Central memory CD8-positive, alpha-beta T cell (primary cell): Measurements from ENCODE around the gene APBA3.

Source experiments
- ATAC-seq: fragments of 150-1000 bp; cut with Tn5 transposase; replicated peaks from 2 replicates; pipeline ENCODE4 v1.10.0; 2022; ENCODE audit warnings: mild to moderate bottlenecking, moderate FRiP score, moderate number of reproducible peaks; ENCODE audit not compliant: poor library complexity, severe bottlenecking; ENCODE audit errors: extremely low read depth
- DNase-seq, 2 donors: peaks; one replicate each; pipeline ENCODE4 v3.0.0; 2021; ENCODE audit warnings: low spot score in 2 of 2
- H3K27ac Mint-ChIP-seq: one replicate; pipeline ENCODE4 v1.8.0; 2022; ENCODE audit warnings: low read depth, mild to moderate bottlenecking, moderate library complexity, mixed read lengths
- H3K27me3 Mint-ChIP-seq: one replicate; pipeline ENCODE4 v1.8.0; 2022; ENCODE audit warnings: mixed read lengths
- H3K36me3 Mint-ChIP-seq: one replicate; pipeline ENCODE4 v1.8.0; 2022; ENCODE audit warnings: mild to moderate bottlenecking, moderate library complexity, mixed read lengths; ENCODE audit not compliant: insufficient read depth
- H3K4me1 Mint-ChIP-seq: one replicate; pipeline ENCODE4 v1.8.0; 2022; ENCODE audit warnings: mixed read lengths
- H3K4me3 Mint-ChIP-seq: one replicate; pipeline ENCODE4 v1.8.0; 2022; ENCODE audit warnings: mild to moderate bottlenecking, moderate library complexity, mixed read lengths
- H3K9me3 Mint-ChIP-seq: one replicate; pipeline ENCODE4 v1.8.0; 2022; ENCODE audit warnings: mixed read lengths

Gene APBA3

GRCh38 chr19:3710265-3710812 lies 51.2 kb downstream of the APBA3 start:
- H3K9me3 Mint-ChIP-seq = no peaks in the 10 kb centered on the region
- H3K4me3 Mint-ChIP-seq = no peak overlapping the region
- H3K27me3 Mint-ChIP-seq = no peaks in the 10 kb centered on the region
- ATAC-seq (no peak), DNase-seq (no peak)
- peaks cover 5% of the 10 kb centered on the region for H3K4me1 Mint-ChIP-seq
- H3K36me3 Mint-ChIP-seq = peaks cover 1% of the 10 kb centered on the region
- no peak overlapping the region for H3K27ac Mint-ChIP-seq

- Mint-ChIP-seq H3K27me3 (no peaks in the 10 kb centered on the region), H3K36me3 (peaks cover 1% of the 10 kb centered on the region), H3K4me1 (peaks cover 5% of the 10 kb centered on the region), H3K4me3 (no peak within 1 kb of the TSS), H3K27ac (no peak within 1 kb of the TSS), H3K9me3 (no peaks in the 10 kb centered on the region)
- DNase-seq (no peak), ATAC-seq (no peak)
Observed at GRCh38 chr19:3708207-3708931, 53.1 kb downstream of the APBA3 start, which contains the start of gene TJP3. TSS of gene TJP3 (plus strand) at chr19:3708384. CDS start at chr19:3728433, 20,049 bp downstream.

GRCh38 chr19:3707868-3708206 lies 53.7 kb downstream of the APBA3 start:
- no peak overlapping the region for H3K4me3 Mint-ChIP-seq
- DNase-seq = no peak
- peaks cover 1% of the 10 kb centered on the region for H3K36me3 Mint-ChIP-seq
- H3K4me1 Mint-ChIP-seq = no peaks in the 10 kb centered on the region
- no peak for ATAC-seq
- H3K27ac Mint-ChIP-seq = no peak overlapping the region
- no peaks in the 10 kb centered on the region for H3K27me3 Mint-ChIP-seq
- no peaks in the 10 kb centered on the region for H3K9me3 Mint-ChIP-seq

- Mint-ChIP-seq H3K36me3 (no peaks in the 10 kb centered on the region), H3K27me3 (no peaks in the 10 kb centered on the region), H3K4me3 (peak overlapping the region; percentile 92), H3K4me1 (peaks cover 32% of the 10 kb centered on the region), H3K27ac (no peak overlapping the region), H3K9me3 (no peaks in the 10 kb centered on the region)
- DNase-seq (no peak), ATAC-seq (no peak)
Observed at GRCh38 chr19:3701200-3701599, 60.3 kb downstream of the APBA3 start.
